ENCODE measurements around the gene ULK2.
"Not testable (repeated sequence)": the region's sequence is repeated elsewhere in the genome, so short reads cannot be mapped to it uniquely, and the experiment has no call there.

Gene ULK2

DNA sequence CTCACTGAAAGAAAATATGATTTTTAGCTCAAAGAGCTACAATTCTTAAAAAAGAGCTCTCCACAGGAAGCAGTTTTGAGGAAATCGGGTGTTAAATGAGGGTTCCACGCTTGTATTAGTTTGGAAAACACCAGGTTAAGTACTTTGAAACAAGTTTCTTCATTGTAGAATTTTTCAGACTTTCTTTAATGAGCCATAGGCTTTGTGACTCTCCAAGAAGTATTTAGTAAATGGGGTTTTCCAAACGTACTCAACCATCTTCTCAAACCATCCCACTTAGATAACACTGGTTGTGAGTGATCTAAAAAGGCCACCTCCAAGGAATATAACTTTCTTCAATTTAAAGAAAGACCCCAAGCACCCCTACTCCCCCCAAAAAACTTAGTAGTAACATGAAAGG is 2.7 kb downstream of the ULK2 start:
- DNase-seq (ENCODE audit: low spot score) = no peak

- DNase-seq (ENCODE audit: low spot score) = not testable (repeated sequence)
These were observed 7.0 kb downstream of the ULK2 start for GRCh38 chr17:19860647-19861177.

- no peak for DNase-seq (ENCODE audit: low spot score)
These were observed 10.1 kb downstream of the ULK2 start for GRCh38 chr17:19857640-19858039.

DNA sequence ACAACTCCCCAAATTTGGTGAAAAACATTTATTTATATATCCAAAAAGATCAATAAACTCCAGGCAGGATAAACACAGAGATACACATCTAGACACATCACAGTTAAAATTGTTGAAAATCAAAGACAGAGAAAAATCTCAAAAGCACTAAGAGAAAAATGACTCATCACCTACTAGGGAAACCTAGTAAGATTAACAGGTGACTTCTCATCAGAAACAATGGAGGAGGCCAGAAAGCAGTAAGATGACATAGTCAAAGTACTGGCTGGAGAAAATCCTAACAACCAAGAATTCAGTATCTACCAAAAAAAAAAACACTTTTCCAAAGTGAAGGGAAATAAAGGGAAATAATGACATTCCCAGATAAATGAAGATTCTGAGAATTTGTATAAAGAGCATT is 33.8 kb downstream of the ULK2 start:
- no peak for DNase-seq (ENCODE audit: low spot score)

DNA sequence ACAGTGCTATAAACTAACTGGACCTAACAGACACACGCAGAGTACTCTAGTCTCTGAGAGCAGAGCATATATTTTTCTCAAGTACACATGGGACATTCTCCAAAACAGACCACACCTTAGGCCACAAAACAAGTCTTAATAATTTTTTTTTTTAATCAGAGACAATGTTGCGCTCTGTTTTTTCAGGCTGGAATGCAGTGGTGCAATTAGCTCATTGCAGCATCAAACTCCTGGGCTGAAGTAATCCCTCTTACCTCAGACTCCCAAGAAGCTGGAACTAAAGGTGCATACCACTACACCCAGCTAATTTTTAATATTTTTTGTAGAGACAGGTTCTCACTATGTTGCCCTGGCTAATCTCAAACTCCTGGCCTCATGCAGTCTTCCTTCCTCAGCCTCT is 37.7 kb downstream of the ULK2 start:
- no peak for DNase-seq (ENCODE audit: low spot score)

- DNase-seq (ENCODE audit: low spot score) = no peak
These were observed 55.3 kb downstream of the ULK2 start for GRCh38 chr17:19812407-19812806.

DNA sequence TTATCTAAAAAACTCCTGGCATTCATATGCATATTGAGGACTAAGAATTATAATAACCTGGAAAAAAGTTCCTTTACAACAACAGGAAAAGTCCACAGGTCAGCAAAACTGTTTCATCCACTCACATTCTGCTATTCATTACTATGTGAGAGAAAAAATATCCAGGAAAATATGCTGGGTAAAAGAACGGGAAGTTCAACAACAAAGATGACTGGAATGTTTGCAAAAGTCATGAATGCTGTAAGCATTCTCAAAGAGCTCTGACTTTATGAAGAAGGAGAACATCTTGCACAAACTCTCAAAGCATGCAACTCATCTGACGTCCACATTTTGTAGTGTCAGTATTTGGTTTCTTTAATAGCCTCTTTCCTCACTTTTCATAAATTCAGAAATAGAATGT is 62.7 kb downstream of the ULK2 start:
- no peak for DNase-seq (ENCODE audit: low spot score)

DNA sequence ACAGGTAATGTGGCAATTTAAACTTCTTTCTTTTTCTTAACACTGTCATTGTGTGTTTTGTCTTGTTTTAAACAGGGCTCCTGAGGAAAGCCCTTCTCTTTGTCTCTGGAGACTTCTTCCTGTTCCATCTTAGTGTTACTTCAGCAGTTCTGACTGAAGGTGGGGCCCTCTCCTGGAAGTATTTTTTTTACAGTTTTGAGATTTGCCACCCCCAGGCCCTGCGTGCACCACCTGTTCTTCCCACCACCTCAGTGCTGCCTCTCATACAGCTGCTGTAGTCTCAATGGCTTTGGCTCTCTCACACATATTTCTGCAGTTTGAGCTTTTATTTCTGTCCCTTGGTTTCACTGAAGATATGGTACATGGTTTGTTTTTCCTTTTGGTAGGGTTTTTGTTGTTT is 67.2 kb downstream of the ULK2 start:
- no peak for DNase-seq (ENCODE audit: low spot score)

GRCh38 chr17:19799796-19800195 is 67.9 kb downstream of the ULK2 start:
- DNase-seq (ENCODE audit: low spot score) = no peak

DNA sequence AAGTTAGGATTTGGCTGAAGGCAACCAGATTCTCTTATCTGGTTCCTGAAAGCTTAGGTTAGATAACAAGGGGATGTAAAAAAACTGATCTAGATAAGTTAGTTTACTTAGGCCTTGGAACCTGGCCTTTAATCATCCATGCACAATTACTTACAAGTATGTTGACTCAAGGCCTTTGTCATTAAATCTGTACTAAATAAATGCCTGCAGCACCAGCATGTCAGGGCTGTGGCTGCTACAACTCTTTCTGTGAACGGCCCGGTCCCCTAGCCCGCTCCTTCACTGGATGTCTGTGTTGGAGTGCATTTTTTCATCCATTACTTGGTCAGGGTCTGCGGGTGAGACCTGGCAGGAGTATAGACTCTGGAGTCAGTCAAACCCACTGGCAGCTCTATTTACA is 71.3 kb downstream of the ULK2 start:
- DNase-seq (ENCODE audit: low spot score) = no peak

GRCh38 chr17:19791918-19792550 is 75.7 kb downstream of the ULK2 start:
- DNase-seq (ENCODE audit: low spot score) = no peak

- no peak for DNase-seq (ENCODE audit: low spot score)
These were observed 79.9 kb downstream of the ULK2 start for GRCh38 chr17:19787733-19788357.

- DNase-seq (ENCODE audit: low spot score) = no peak
These were observed 81.9 kb downstream of the ULK2 start for GRCh38 chr17:19785854-19786253.

DNA sequence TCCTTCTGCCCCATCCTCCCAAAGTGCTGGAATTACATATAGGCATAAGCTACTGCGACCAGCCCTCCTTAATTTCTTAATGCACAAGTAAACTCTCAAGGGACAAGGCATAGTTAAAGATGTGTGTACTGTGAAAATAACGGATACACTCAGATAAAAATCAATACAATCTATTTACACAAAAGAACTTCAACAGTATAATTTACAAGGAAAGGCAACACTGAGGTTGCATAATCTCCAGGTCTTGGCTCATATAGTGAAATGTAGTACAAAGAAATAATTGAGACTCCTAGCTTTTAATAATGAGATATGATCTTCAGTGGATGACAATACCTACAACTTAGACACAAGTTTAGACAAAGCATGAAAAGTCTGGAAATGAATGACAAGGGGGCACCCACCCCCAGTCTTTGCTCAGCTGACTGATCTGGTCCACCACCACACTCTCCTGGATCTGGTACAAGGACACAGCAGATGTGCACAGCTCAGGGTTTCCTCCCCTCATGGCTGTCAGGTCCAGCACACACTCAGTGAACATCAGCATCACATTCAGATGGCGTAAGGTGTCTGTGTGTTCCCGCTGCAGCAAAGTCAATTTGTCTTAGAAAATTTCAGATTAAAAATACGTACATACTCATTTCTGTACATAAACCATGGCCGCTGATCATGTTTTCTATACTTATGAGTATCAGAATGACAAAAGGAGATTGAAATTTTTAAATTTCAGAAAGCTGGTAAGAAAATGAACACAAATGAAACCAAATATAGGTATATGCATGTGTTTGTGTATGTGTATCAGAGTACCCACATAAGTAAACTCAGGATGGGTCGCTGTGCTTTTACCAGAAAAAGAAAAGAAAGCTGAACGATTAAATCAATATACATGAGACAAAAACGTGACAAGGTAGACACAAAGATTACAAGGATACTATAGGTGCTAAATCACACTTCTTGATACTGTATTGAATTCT is 86.0 kb downstream of the ULK2 start:
- DNase-seq (ENCODE audit: low spot score) = no peak

DNA sequence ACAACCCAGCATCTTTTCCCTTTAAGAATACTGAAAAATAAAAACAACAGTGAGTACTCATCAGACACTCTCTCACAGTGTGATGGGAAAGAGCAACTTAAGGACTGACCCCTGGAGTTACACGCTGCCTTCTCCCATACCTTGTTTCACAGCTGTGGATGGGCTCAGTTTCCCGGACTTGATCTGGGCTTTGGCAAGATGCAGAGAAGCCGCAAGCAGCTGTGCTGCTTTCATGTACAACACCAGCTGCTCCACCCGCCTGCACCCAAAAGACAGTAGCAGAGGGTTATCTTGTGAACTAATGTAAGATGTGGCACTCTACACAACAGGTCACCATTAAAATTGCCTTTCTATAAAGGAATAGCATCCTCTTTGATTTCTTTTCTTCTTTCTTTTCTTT is 86.9 kb downstream of the ULK2 start:
- DNase-seq (ENCODE audit: low spot score) = no peak

DNA sequence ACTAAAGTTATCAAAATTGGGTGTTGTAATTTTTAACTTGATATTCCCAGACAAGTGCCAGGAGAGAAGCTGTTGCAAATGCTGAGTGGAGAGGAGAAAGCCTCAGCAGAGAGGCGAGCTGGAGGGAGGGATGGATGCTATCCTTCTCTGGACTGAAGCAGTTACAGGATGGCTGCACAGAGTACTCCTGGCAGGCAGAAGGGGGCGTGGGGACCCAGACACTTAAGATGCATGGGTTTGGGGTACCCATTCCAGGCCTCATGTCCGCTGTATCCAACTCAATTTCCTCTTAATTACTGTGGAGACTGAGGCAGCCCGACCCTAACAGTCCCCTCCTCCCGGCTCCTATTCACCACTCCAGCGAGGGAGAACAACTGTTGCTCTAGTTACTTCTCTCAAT is 94.2 kb downstream of the ULK2 start:
- no peak for DNase-seq (ENCODE audit: low spot score)

GRCh38 chr17:19771971-19772630 is 95.6 kb downstream of the ULK2 start:
- no peak for DNase-seq (ENCODE audit: low spot score)

DNA sequence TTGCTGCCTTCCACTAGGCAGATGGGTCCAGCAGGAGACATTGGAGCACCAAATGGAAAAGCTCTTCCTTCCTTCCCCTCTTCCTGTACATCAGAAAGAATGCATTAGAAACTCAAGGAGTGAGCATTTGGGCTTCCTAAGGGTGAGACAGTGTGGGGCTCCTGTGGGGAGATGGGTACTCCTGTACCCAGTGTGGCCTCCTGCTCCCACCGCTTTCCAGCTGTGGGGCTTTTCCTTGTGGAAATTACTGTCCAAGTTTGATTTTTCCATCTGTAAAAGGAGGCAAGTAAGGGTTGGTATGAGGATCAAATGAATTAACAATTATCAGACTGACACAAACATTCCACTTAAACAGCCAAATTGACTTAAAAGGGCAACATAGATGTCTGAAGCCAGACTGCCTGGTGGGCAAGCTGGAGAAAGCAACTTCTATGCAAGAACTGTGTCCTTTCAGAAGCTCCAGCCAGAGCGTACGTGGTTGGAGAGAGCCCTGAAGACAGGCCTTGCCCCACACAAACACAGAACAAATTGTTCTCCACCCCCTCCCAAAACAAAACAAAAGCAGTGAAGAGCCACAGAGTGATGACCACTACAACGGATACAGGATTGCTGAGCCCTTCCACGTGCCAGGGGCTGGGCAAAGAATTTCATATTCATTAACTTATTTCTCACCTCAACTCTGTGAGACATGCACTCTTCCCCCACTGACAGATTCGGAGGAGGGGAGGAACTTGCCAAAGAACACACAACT is 96.6 kb downstream of the ULK2 start:
- DNase-seq (ENCODE audit: low spot score) = no peak

DNA sequence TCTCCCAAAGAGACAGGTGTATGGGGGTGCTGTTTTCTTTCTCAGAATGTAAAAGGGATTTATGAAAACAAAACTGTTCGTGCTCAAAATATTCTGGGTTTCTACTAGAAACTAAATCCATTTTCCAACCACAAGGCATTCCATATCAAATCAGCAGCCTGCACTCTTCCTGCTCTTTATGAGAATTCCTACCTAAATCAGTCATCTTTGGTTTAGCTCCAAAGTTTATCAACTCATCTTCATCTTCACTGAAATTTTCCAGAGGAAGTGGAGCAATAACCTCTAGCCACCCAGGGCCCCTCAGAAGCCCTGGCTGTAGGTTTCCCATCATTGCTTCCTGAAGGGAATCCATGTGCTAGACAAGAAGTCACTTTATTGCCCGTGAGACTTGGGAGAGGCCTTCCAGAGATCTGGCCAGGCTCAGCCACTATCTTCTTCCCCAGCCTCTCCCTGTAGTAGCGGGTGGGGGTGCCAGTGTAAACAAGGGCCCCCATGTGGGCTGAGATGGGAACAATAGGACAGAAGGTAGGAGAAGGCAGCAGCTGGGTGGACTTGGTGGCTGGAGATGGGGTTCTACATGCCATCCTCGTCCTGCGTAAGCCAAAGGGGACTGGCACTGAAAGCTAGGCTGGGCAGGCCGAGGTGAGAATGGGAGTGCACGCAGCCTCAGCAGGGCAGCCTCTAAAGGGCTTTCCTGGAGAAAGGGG is 97.6 kb downstream of the ULK2 start:
- DNase-seq (ENCODE audit: low spot score) = no peak

- DNase-seq (ENCODE audit: low spot score) = no peak
These were observed 99.5 kb downstream of the ULK2 start for GRCh38 chr17:19768046-19768782.
